CD14-positive monocyte (primary cell): ENCODE results near the gene LRPPRC. TPM values are rescaled to one million over a fixed set of nuclear protein-coding genes. Genes with fewer than 3 reads are reported as not detected.

Experiments
- DNase-seq, 3 donors: peaks; one replicate each; pipeline ENCODE4 v3.0.0-alpha.2; 2011 to 2022
- H2AFZ ChIP-seq: 2 replicates; pipeline ENCODE4 v1.6.0; 2012; ENCODE audit warnings: mild to moderate bottlenecking, low read depth, low read length, inconsistent platforms; ENCODE audit not compliant: insufficient read depth, poor library complexity, severe bottlenecking
- H3K27ac ChIP-seq, 2 donors: 1 replicate in 1 of 2; 2 replicates in 1 of 2; pipeline ENCODE4 v1.5.1; 2012 to 2013; ENCODE audit warnings: low read length in 2 of 2, control low read depth in 1 of 2, inconsistent platforms in 1 of 2, low read depth in 1 of 2, mild to moderate bottlenecking in 1 of 2
- H3K27me3 ChIP-seq, 2 donors: one replicate each; pipeline versions ENCODE4 v1.6.0 to v1.6.1; 2011 to 2013; ENCODE audit warnings: low read length in 2 of 2; ENCODE audit not compliant: control insufficient read depth in 2 of 2, insufficient read depth in 2 of 2
- H3K36me3 ChIP-seq, 2 donors: replicated peaks in 1 of 2; 1 replicate in 1 of 2; 2 replicates in 1 of 2; pipeline versions ENCODE4 v1.5.1 to v1.6.1; 2012 to 2013; ENCODE audit warnings: low read length in 2 of 2, control low read depth in 1 of 2, inconsistent platforms in 1 of 2, mild to moderate bottlenecking in 1 of 2; ENCODE audit not compliant: insufficient read depth in 2 of 2, control insufficient read depth in 1 of 2
- H3K4me1 ChIP-seq, 2 donors: 1 replicate in 1 of 2; 2 replicates in 1 of 2; pipeline versions ENCODE4 v1.5.1 to v1.6.1; 2012 to 2013; ENCODE audit warnings: low read length in 2 of 2, control low read depth in 1 of 2, inconsistent platforms in 1 of 2, mild to moderate bottlenecking in 1 of 2, moderate library complexity in 1 of 2; ENCODE audit not compliant: insufficient read depth in 2 of 2, control insufficient read depth in 1 of 2
- H3K4me2 ChIP-seq: replicated peaks from 2 replicates; pipeline ENCODE3; 2012; ENCODE audit warnings: low read length, moderate library complexity, mild to moderate bottlenecking; ENCODE audit not compliant: poor library complexity, severe bottlenecking; ENCODE audit errors: extremely low read depth
- H3K4me3 ChIP-seq, 3 experiments: fragments of 200-600 bp in 1 of 3; sonication (generic) in 1 of 3; replicated peaks in 1 of 3; 1 replicate in 2 of 3; 2 replicates in 1 of 3; pipeline ENCODE4 v1.5.1; 2011 to 2013; ENCODE audit warnings: low read length in 3 of 3, mild to moderate bottlenecking in 3 of 3, control low read depth in 2 of 3, low read depth in 2 of 3, inconsistent platforms in 1 of 3, moderate library complexity in 1 of 3
- H3K79me2 ChIP-seq: 2 replicates; pipeline ENCODE4 v1.6.0; 2012; ENCODE audit warnings: mild to moderate bottlenecking, control low read depth, inconsistent platforms, low read length, moderate library complexity; ENCODE audit not compliant: insufficient read depth
- H3K9ac ChIP-seq: 2 replicates; pipeline ENCODE4 v1.6.0; 2017; ENCODE audit warnings: low read length, mild to moderate bottlenecking; ENCODE audit not compliant: insufficient read depth, poor library complexity, severe bottlenecking
- H3K9me3 ChIP-seq, 2 donors: replicated peaks in 1 of 2; 1 replicate in 1 of 2; 2 replicates in 1 of 2; pipeline versions ENCODE4 v1.5.1 to v1.6.1; 2012 to 2013; ENCODE audit warnings: low read length in 2 of 2, control low read depth in 1 of 2; ENCODE audit not compliant: control insufficient read depth in 1 of 2, insufficient read depth in 1 of 2
- H4K20me1 ChIP-seq: 2 replicates; pipeline ENCODE4 v1.6.0; 2012; ENCODE audit warnings: mild to moderate bottlenecking, low read length, control low read depth, moderate library complexity; ENCODE audit not compliant: insufficient read depth
- H3K27ac Mint-ChIP-seq, 7 donors: one replicate each; pipeline ENCODE4 v1.8.0; 2020; ENCODE audit warnings: mild to moderate bottlenecking in 7 of 7, mixed read lengths in 7 of 7, moderate library complexity in 6 of 7, inconsistent platforms in 2 of 7
- H3K27me3 Mint-ChIP-seq, 3 donors: one replicate each; pipeline ENCODE4 v1.8.0; 2021 to 2022; ENCODE audit warnings: low read depth in 3 of 3, mild to moderate bottlenecking in 3 of 3, mixed read lengths in 3 of 3, moderate library complexity in 3 of 3, inconsistent platforms in 1 of 3
- H3K36me3 Mint-ChIP-seq, 2 donors: one replicate each; pipeline ENCODE4 v1.8.0; 2020; ENCODE audit warnings: mixed read lengths in 2 of 2, inconsistent platforms in 1 of 2, mild to moderate bottlenecking in 1 of 2
- H3K4me1 Mint-ChIP-seq: one replicate; pipeline ENCODE4 v1.8.0; 2020; ENCODE audit warnings: mild to moderate bottlenecking, mixed read lengths
- H3K4me3 Mint-ChIP-seq, 2 donors: one replicate each; pipeline ENCODE4 v1.8.0; 2020; ENCODE audit warnings: mild to moderate bottlenecking in 2 of 2, mixed read lengths in 2 of 2, moderate library complexity in 1 of 2
- H3K9me3 Mint-ChIP-seq, 7 donors: one replicate each; pipeline ENCODE4 v1.8.0; 2020 to 2022; ENCODE audit warnings: mixed read lengths in 7 of 7, mild to moderate bottlenecking in 6 of 7, moderate library complexity in 6 of 7, inconsistent platforms in 2 of 7
- WGBS: methylation state at CpG from one replicate; pipeline ENCODE4 v1.1.5; 2013; ENCODE audit warnings: missing lambda C conversion rate; ENCODE audit not compliant: insufficient coverage; 5-methylcytosine and 5-hydroxymethylcytosine counted together
- intact Hi-C, 2 donors: fragments of 100-400 bp; cut with micrococcal nuclease; formaldehyde crosslinking; loops; one replicate each; pipeline versions ENCODE4 v1.15.0 to v1.15.1; 2023
- polyA plus RNA-seq, 3 donors: library from polyadenylated mRNA; depleted of rRNA in 1 of 3; unstranded in 2 of 3; stranded (reverse) in 1 of 3; fragments of 300-500 nt in 2 of 3; fragments of >200 nt in 1 of 3; fragmentation: Illumina TruSeq in 2 of 3; gene quantifications; 1 replicate in 2 of 3; 2 replicates in 1 of 3; pipeline ENCODE4 v1.2.3, GENCODE V29; 2012 to 2021
- TF ChIP-seq, protein P1 (sequence below): fragments of 200-600 bp; IDR thresholded peaks from one replicate; pipeline ENCODE4 v1.8.0; 2022; ENCODE audit warnings: antibody characterized with exemption, mild to moderate bottlenecking

Gene LRPPRC
- polyA plus RNA-seq, 3 donors, result 15.5 to 25.0 (median 24.8) TPM

- no peak overlapping the region for H3K27ac ChIP-seq
- Mint-ChIP-seq H3K4me3 (no peak overlapping the region), H3K4me1 (no peaks in the 10 kb centered on the region), H3K27me3 (no peaks in the 10 kb centered on the region), H3K36me3 (peaks cover 63 to 69% of the 10 kb centered on the region in 2 donors), H3K27ac (no peak overlapping the region), H3K9me3 (no peaks in the 10 kb centered on the region)
- H3K4me2 ChIP-seq, result no peak overlapping the region
- no peaks in the 10 kb centered on the region for H3K27me3 ChIP-seq
- H2AFZ ChIP-seq, result no peak overlapping the region
- H3K4me3 ChIP-seq, result no peak overlapping the region
- no peaks in the 10 kb centered on the region for H3K9me3 ChIP-seq
- H3K79me2 ChIP-seq, result no peaks in the 10 kb centered on the region
- H3K9ac ChIP-seq, result no peak overlapping the region
- WGBS, result no CpG with 5 or more reads among the region's 5 CpGs
- H4K20me1 ChIP-seq, result no peaks in the 10 kb centered on the region
- DNase-seq, result no peak
- no peaks in the 10 kb centered on the region for H3K4me1 ChIP-seq
- H3K36me3 ChIP-seq, result peaks cover 83 to 94% of the 10 kb centered on the region in 2 donors
- intact Hi-C loops, result no loop called here
- TF ChIP-seq, protein P1, sequence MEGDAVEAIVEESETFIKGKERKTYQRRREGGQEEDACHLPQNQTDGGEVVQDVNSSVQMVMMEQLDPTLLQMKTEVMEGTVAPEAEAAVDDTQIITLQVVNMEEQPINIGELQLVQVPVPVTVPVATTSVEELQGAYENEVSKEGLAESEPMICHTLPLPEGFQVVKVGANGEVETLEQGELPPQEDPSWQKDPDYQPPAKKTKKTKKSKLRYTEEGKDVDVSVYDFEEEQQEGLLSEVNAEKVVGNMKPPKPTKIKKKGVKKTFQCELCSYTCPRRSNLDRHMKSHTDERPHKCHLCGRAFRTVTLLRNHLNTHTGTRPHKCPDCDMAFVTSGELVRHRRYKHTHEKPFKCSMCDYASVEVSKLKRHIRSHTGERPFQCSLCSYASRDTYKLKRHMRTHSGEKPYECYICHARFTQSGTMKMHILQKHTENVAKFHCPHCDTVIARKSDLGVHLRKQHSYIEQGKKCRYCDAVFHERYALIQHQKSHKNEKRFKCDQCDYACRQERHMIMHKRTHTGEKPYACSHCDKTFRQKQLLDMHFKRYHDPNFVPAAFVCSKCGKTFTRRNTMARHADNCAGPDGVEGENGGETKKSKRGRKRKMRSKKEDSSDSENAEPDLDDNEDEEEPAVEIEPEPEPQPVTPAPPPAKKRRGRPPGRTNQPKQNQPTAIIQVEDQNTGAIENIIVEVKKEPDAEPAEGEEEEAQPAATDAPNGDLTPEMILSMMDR, result no peak
Measured at GRCh38 chr2:43943809-43944452, 51.9 kb downstream of the LRPPRC start.

DNA sequence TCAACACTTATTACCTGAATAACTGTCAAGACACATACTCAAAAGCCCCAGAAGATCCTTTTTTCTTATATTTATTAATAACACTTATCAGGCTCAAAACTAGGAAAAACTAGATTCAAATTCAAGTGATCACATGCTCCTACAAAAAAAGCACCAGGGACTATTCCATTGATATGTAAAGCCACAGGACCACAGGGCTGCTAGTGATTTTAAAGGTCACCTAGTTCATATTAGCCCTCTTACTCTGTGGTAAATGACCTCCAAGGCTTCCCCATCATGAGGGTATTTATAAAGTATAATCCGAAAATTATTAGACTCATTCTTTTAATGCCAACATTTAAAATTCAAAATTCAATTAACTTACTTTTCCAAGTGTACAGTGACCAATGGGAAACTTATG lies 52.5 kb downstream of the LRPPRC start:
- no peaks in the 10 kb centered on the region for H3K79me2 ChIP-seq
- Mint-ChIP-seq H3K4me1 (no peaks in the 10 kb centered on the region), H3K27me3 (no peaks in the 10 kb centered on the region), H3K36me3 (peaks cover 63 to 66% of the 10 kb centered on the region in 2 donors), H3K27ac (no peak overlapping the region), H3K9me3 (no peaks in the 10 kb centered on the region), H3K4me3 (no peak overlapping the region)
- no CpG with 5 or more reads among the region's 1 CpG for WGBS
- H2AFZ ChIP-seq, result no peak overlapping the region
- no peak overlapping the region for H3K9ac ChIP-seq
- no peak for DNase-seq
- peaks cover 77 to 92% of the 10 kb centered on the region in 2 donors for H3K36me3 ChIP-seq
- H3K9me3 ChIP-seq, result no peaks in the 10 kb centered on the region
- H3K4me1 ChIP-seq, result no peaks in the 10 kb centered on the region
- intact Hi-C loops, result no loop called here
- no peak overlapping the region for H3K27ac ChIP-seq
- TF ChIP-seq, protein P1, result no peak
- H4K20me1 ChIP-seq, result no peaks in the 10 kb centered on the region
- H3K4me2 ChIP-seq, result no peak overlapping the region
- no peaks in the 10 kb centered on the region for H3K27me3 ChIP-seq
- H3K4me3 ChIP-seq, result no peak overlapping the region
